HG03159 (cell line): ENCODE data around the gene RAB33A.

Experiments used
- ATAC-seq: cut with Tn5 transposase; IDR thresholded peaks from one replicate; pipeline ENCODE4 v1.9.1; 2021; ENCODE audit warnings: mild to moderate bottlenecking, moderate library complexity; ENCODE audit not compliant: unreplicated experiment

RAB33A gene

GRCh38 chrX:130171446-130172126, at the start of gene RAB33A:
Gene RAB33A, plus strand, starts transcription at chrX:130171962. Its CDS starts 101 bp downstream, at chrX:130172063.
- peak; percentile 13 for ATAC-seq

GRCh38 chrX:130124577-130124976, 47.2 kb upstream of the RAB33A start:
- no peak for ATAC-seq

DNA sequence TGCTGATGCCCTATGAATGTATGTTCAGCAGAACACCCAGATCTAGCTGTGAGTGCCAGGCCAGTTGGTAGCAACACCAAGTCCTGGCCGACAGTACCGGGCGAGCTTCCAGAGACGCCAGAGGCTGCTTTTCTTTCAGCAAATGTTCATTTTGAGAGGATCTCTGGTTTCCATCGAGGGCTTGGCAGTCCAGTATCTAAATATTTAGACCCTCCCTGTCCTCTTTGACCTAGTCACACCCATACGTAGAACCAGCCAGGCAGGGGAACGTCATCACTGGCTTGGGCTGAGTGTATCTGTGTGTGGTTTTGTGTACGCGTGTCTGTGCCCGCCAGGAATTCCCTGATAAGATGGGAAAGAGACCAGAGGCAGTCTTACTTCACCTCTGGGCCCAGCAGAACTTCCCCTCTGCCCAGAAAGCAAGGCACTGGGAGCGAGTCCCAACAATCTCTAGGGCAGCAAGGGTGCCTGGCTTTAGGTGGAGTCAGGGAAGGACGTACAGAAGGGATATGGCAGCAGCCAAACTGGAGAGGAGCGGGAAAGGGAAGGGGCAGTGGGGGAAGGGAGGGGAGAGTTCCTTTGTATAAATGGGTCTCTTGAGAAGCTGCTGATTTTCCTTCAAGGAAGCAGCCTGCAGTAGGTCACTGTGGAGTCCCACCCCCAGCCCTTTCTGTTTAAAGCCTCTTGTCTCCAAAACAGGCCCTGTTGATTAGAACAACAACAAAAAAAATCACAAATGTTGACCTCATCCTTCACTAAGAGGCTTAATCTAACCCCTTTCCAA, 46.5 kb upstream of the RAB33A start:
- ATAC-seq = no peak

GRCh38 chrX:130130990-130131389, 40.8 kb upstream of the RAB33A start:
- ATAC-seq = no peak

DNA sequence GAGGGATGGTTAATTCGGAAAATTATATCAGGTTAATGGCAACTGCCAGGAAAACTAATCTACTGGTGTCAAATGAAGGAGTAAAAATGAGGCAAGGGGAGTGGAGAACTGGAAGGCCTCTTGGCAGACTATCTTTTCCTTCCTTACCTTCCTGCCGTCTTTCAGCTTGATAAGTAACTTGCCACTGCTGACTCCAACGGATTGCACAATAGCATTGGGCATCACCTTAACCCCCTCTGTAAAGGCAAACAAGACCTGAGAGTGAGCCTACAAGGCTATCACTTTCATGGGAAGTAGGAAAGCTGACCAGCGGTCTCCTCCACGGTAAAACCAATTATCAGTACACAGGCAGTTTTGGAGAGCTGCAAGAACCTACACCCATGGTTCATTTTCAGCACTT, 35.3 kb upstream of the RAB33A start:
- no peak for ATAC-seq

- no peak for ATAC-seq
These were observed 34.8 kb upstream of the RAB33A start for GRCh38 chrX:130136961-130137360.

- ATAC-seq = no peak
These were observed 32.1 kb upstream of the RAB33A start for GRCh38 chrX:130139474-130140201.

DNA sequence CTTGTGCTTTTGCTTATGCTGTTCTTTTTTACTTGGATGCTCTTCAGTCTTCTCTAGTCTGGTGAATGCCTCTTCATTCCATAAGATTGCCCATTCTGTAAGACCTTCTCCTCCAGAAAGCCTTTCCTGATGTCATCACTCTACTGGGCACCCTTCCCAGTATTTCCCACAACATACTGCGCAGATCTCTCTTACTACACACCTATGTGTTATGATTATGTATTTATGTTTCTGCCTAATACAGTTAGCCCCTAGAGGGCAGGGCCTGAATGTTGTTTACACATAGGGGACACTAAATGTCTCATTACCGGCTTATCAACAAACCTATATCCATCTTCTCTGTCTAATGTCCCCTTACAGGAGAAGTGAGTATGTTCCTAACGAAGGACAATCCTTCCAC, 27.3 kb upstream of the RAB33A start:
- ATAC-seq = no peak

- no peak for ATAC-seq
These were observed 26.6 kb upstream of the RAB33A start for GRCh38 chrX:130145123-130145522.

DNA sequence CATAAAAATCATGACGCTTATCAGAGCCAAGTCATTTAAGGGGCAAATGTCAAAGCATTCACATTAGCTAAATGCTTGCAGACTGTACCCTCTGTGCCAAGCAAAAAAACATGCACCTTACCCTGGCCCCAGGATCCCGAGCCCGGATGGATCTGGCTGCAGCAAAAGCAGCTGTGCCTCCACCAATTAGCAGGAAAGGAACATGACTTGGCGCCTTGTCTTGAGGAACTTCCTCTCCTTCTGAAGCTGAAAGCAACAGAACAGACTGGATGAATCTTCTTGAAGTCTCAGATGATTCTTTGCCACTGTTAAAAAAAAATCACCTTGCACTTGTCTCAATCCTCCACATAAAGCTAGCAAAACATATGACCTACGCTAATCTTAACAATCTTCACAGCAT, 24.1 kb upstream of the RAB33A start:
- no peak for ATAC-seq

- no peak for ATAC-seq
These were observed 16.2 kb upstream of the RAB33A start for GRCh38 chrX:130155564-130155963.

- no peak for ATAC-seq
These were observed 13.5 kb upstream of the RAB33A start for GRCh38 chrX:130158311-130158710.

- no peak for ATAC-seq
These were observed 12.0 kb upstream of the RAB33A start for GRCh38 chrX:130159776-130160175.

GRCh38 chrX:130162094-130162735, 9.5 kb upstream of the RAB33A start:
- no peak for ATAC-seq

- ATAC-seq = no peak
These were observed 8.4 kb upstream of the RAB33A start for GRCh38 chrX:130163398-130163797.

- ATAC-seq = no peak
These were observed 6.5 kb upstream of the RAB33A start for GRCh38 chrX:130165181-130165702.

- peak; percentile 79 for ATAC-seq
These were observed 5.9 kb upstream of the RAB33A start, which contains the start of gene AIFM1 for GRCh38 chrX:130165703-130166502. Gene AIFM1, minus strand, starts transcription at chrX:130165841. Its CDS starts 185 bp downstream, at chrX:130165656.

DNA sequence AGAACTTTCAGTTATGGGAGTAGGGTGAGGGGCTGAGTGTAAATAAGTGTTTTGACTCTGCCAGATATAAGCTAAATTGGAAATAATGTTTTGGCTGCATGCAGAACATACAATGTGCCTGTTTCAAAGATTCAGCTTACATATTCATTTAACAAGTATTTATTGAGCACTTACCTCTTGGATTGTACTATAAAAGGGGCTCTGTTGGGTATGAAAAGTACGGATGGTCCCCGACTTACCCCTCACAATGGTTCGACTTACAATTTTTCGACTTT, 5.3 kb upstream of the RAB33A start:
- no peak for ATAC-seq

DNA sequence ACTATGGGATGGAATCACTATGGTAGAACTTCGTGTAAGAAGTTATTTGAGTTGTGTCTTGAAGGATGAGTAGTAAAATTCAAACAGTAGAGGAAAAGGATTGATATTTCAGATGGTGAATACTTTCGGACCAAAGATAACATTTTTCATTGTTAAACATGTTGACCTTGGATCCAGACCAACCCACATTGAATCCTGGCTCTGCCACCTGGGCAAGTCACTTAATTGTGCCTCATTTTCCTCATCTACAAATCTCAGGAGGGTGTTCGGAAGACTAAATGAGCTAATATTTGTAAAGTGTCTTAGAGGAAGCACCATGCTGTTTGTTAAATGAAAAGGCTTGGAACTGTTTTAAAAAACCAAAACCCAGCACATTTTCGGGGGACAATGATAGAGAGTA, 4.7 kb upstream of the RAB33A start:
- no peak for ATAC-seq

DNA sequence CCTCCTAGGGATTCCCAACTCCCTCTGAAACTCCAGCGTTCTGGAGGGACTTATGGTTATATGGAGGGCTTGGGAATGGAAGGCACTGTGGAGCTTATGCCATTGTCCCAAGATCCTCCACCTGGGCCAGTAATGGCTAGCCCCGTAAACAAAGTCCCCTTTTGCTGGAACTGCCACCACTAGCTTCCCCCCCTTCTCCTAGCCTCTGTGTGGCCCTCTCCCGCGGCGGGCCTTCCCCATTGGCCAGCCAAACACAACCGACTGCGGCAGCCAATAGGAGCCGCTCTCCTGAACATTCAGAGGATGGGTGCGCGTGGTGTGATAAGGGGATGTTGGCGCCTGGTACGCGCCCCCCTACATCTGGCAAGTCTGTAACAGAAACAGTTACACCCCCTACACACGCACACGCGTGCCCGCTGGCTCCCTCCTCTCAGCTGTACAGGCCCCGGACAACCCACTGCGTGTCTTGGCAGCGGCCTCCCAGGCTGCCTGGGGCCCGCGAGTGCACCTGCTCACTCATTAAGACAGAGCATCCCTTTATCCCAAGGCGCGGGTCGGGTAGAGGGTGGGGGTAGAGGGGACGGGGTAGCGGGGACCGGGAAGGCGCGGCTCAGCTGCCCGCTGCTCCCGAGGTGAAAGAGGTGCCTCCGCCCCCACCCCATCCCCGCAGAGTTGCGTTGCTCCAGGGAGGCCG, 863 bp upstream of the RAB33A start:
- peak; percentile 65 for ATAC-seq
